Gastroesophageal sphincter (tissue), 3 donors: ENCODE results near the gene SPTBN2.

Source experiments
- POLR2A ChIP-seq, 2 donors: fragments of 450-650 bp; IDR thresholded peaks; one replicate each; pipeline ENCODE4 v1.6.1; 2017; ENCODE audit warnings: antibody characterized with exemption in 2 of 2, mild to moderate bottlenecking in 2 of 2, moderate library complexity in 1 of 2
- POLR2AphosphoS5 ChIP-seq: sonication (generic); formaldehyde crosslinking; IDR thresholded peaks from one replicate; pipeline ENCODE4 v1.6.1; 2017; ENCODE audit warnings: antibody characterized with exemption
- TF ChIP-seq, protein P1 (sequence below), 4 experiments: fragments of 200-600 bp in 2 of 4; fragments of 450-650 bp in 2 of 4; sonication (generic) in 1 of 4; IDR thresholded peaks; one replicate each; pipeline ENCODE4 v1.5.1; 2017 to 2019; ENCODE audit warnings: antibody characterized with exemption in 4 of 4, mild to moderate bottlenecking in 2 of 4, moderate library complexity in 2 of 4

- TF ChIP-seq, protein P1, sequence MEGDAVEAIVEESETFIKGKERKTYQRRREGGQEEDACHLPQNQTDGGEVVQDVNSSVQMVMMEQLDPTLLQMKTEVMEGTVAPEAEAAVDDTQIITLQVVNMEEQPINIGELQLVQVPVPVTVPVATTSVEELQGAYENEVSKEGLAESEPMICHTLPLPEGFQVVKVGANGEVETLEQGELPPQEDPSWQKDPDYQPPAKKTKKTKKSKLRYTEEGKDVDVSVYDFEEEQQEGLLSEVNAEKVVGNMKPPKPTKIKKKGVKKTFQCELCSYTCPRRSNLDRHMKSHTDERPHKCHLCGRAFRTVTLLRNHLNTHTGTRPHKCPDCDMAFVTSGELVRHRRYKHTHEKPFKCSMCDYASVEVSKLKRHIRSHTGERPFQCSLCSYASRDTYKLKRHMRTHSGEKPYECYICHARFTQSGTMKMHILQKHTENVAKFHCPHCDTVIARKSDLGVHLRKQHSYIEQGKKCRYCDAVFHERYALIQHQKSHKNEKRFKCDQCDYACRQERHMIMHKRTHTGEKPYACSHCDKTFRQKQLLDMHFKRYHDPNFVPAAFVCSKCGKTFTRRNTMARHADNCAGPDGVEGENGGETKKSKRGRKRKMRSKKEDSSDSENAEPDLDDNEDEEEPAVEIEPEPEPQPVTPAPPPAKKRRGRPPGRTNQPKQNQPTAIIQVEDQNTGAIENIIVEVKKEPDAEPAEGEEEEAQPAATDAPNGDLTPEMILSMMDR (IDR thresholded peaks at IDR 0.05), result no peak
- TF ChIP-seq POLR2A (IDR thresholded peaks at IDR 0.05) (no peak), POLR2AphosphoS5 (no peak)
Measured at GRCh38 chr11:66636411-66636810, 92.6 kb downstream of the SPTBN2 start.
